Neural progenitor cell (in vitro differentiated cells): ENCODE data around the gene CMC1. TPM values are rescaled to one million over a fixed set of nuclear protein-coding genes. Genes with fewer than 3 reads are reported as not detected.
"Not testable (repeated sequence)": the region's sequence is repeated elsewhere in the genome, so short reads cannot be mapped to it uniquely, and the experiment has no call there.

Experiments
- DNase-seq: peaks from one replicate; pipeline ENCODE4 v3.0.0-alpha.2; 2016; ENCODE audit warnings: low spot score
- H2AFZ ChIP-seq: fragments of 200-600 bp; sonication (generic); replicated peaks from 2 replicates; pipeline ENCODE4 v1.6.1; 2016; ENCODE audit warnings: antibody characterized with exemption
- H3F3A ChIP-seq: fragments of 200-600 bp; sonication (generic); 2 replicates; pipeline ENCODE4 v1.6.1; 2016; ENCODE audit warnings: antibody characterized with exemption, low read depth
- H3K27ac ChIP-seq: fragments of 200-600 bp; sonication (generic); 2 replicates; pipeline ENCODE4 v1.5.1; 2016; ENCODE audit warnings: mild to moderate bottlenecking
- H3K27me3 ChIP-seq: fragments of 200-600 bp; sonication (generic); 2 replicates; pipeline ENCODE4 v1.6.1; 2016; ENCODE audit warnings: mild to moderate bottlenecking, moderate library complexity
- H3K36me3 ChIP-seq: fragments of 200-600 bp; sonication (generic); 2 replicates; pipeline ENCODE4 v1.5.1; 2016
- H3K4me1 ChIP-seq: fragments of 200-600 bp; sonication (generic); 2 replicates; pipeline ENCODE4 v1.6.1; 2016; ENCODE audit warnings: mixed run types
- H3K4me2 ChIP-seq: fragments of 200-600 bp; sonication (generic); 2 replicates; pipeline ENCODE4 v1.6.1; 2016
- H3K4me3 ChIP-seq: fragments of 200-600 bp; sonication (generic); 2 replicates; pipeline ENCODE4 v1.5.1; 2016
- H3K79me2 ChIP-seq: fragments of 200-600 bp; sonication (generic); 2 replicates; pipeline ENCODE4 v1.6.1; 2016; ENCODE audit warnings: low read depth
- H3K9ac ChIP-seq: fragments of 200-600 bp; sonication (generic); 2 replicates; pipeline ENCODE4 v1.6.1; 2016
- H3K9me3 ChIP-seq: fragments of 200-600 bp; sonication (generic); 2 replicates; pipeline ENCODE4 v1.5.1; 2016; ENCODE audit warnings: low read depth
- H4K20me1 ChIP-seq: fragments of 200-600 bp; sonication (generic); 2 replicates; pipeline ENCODE4 v1.6.1; 2016; ENCODE audit warnings: low read depth
- H3K27ac Mint-ChIP-seq: 3 replicates; pipeline ENCODE4 v1.8.0; 2021; ENCODE audit warnings: mixed read lengths
- H3K27me3 Mint-ChIP-seq: 2 replicates; pipeline ENCODE4 v1.8.0; 2022; ENCODE audit warnings: low read depth, mild to moderate bottlenecking, inconsistent platforms, moderate library complexity, mixed read lengths; ENCODE audit not compliant: insufficient read depth
- H3K36me3 Mint-ChIP-seq: 3 replicates; pipeline ENCODE4 v1.8.0; 2021; ENCODE audit warnings: mixed read lengths
- H3K4me1 Mint-ChIP-seq: 3 replicates; pipeline ENCODE4 v1.8.0; 2021; ENCODE audit warnings: mixed read lengths
- H3K4me3 Mint-ChIP-seq: 3 replicates; pipeline ENCODE4 v1.8.0; 2021; ENCODE audit warnings: mild to moderate bottlenecking, moderate library complexity, mixed read lengths
- H3K9me3 Mint-ChIP-seq: 3 replicates; pipeline ENCODE4 v1.8.0; 2020; ENCODE audit warnings: mixed read lengths
- CTCF ChIP-seq: fragments of 200-600 bp; sonication (generic); IDR thresholded peaks from 2 replicates; pipeline ENCODE4 v1.5.1; 2017; ENCODE audit warnings: antibody characterized with exemption, mild to moderate bottlenecking
- EZH2 ChIP-seq: fragments of 200-600 bp; sonication (generic); IDR thresholded peaks from 2 replicates; pipeline ENCODE4 v1.6.1; 2017; ENCODE audit warnings: antibody characterized with exemption, mild to moderate bottlenecking, moderate library complexity
- EZH2phosphoT487 ChIP-seq: fragments of 200-600 bp; sonication (generic); IDR thresholded peaks from 2 replicates; pipeline ENCODE4 v1.6.1; 2017; ENCODE audit warnings: antibody characterized with exemption
- total RNA-seq: library from RNA; depleted of rRNA; stranded (reverse); fragments of >200 nt; gene quantifications from 2 replicates; pipeline ENCODE4 v1.2.3, GENCODE V29; 2015; ENCODE audit warnings: low replicate concordance

Gene CMC1, protein sequence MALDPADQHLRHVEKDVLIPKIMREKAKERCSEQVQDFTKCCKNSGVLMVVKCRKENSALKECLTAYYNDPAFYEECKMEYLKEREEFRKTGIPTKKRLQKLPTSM
- total RNA-seq = 13.0 and 21.4 TPM in 2 replicates

DNA sequence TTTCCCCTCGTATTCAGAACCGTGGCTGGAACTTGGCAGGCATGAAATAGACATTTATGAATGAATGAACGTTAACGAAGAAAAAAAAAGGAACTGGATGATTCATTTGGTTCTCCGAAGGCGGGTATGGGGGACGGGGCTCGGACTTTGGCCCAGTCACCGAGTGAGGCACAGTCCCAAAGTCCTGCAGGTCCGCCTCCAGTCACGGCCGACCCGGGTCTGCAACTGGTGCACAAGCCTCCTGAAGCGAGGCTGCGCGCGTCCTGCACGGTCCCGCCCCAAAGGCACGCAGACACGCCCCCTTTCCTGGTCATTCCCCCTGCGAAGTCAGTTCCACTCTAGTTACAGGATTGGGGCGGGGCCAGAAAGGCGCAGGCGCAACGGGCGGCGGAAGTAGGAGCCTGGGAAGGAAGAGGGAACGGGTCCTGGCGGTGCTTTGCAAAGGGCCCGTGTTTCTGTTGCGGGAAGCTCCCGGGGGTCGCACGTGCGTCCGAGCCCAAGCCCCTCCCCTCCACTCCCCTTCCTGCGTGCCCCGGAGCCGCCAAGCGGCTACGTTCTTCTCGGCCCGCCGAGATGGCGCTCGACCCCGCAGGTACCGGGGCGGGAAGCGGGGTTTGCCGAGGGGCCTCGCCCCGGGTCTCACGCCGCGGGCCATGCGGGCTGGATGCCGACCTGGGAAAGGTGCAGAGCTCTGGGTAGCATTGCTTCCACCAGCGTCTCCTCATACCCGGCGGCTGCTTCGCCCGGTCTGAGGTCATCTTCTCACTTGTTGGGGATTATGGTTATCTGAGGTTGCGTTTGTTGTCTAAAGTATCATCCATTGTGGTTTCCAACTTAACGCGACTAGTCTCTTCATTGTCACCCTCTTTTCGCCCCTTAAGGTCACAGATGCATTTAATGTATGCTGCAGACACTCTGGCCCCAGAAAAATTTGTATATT, at the start of gene CMC1:
TSS of gene CMC1 (plus strand) at position 399 of the 940 bp plus-strand sequence. CDS start at position 574, 175 bp downstream.
- Mint-ChIP-seq H3K9me3 (peaks cover 4% of the 10 kb centered on the region), H3K27ac (no peak within 1 kb of the TSS), H3K36me3 (peaks cover 9% of the 10 kb centered on the region), H3K4me3 (peak within 1 kb of the TSS; percentile 89), H3K27me3 (peaks cover 4% of the 10 kb centered on the region), H3K4me1 (peaks cover 43% of the 10 kb centered on the region)
- Histone ChIP-seq H3K4me2 (peak within 1 kb of the TSS; percentile 86), H3K4me1 (peaks cover 24% of the 10 kb centered on the region), H3K9me3 (no peaks in the 10 kb centered on the region), H3F3A (peaks cover 4% of the 10 kb centered on the region), H3K79me2 (peaks cover 48% of the 10 kb centered on the region), H3K36me3 (no peaks in the 10 kb centered on the region), H2AFZ (peak within 1 kb of the TSS; percentile 60), H3K4me3 (peak within 1 kb of the TSS; percentile 63), H3K9ac (peak within 1 kb of the TSS; percentile 56), H3K27me3 (no peaks in the 10 kb centered on the region), H3K27ac (peak within 1 kb of the TSS; percentile 56), H4K20me1 (peaks cover 10% of the 10 kb centered on the region)
- TF ChIP-seq EZH2 (peak; percentile 45), EZH2phosphoT487 (no peak), CTCF (peak; percentile 19)
- DNase-seq = peak; percentile 98

GRCh38 chr3:28198161-28198560, 43.3 kb upstream of the CMC1 start:
- Mint-ChIP-seq H3K4me3 (no peak overlapping the region), H3K36me3 (no peaks in the 10 kb centered on the region), H3K4me1 (no peaks in the 10 kb centered on the region), H3K9me3 (no peaks in the 10 kb centered on the region), H3K27me3 (no peaks in the 10 kb centered on the region), H3K27ac (no peak overlapping the region)
- DNase-seq = no peak
- Histone ChIP-seq H3K27me3 (no peaks in the 10 kb centered on the region), H3F3A (no peaks in the 10 kb centered on the region), H3K27ac (no peak overlapping the region), H3K4me1 (no peaks in the 10 kb centered on the region), H4K20me1 (no peaks in the 10 kb centered on the region), H2AFZ (no peak overlapping the region), H3K36me3 (no peaks in the 10 kb centered on the region), H3K9me3 (no peaks in the 10 kb centered on the region), H3K79me2 (no peaks in the 10 kb centered on the region), H3K4me2 (no peak overlapping the region), H3K4me3 (no peak overlapping the region), H3K9ac (no peak overlapping the region)
- TF ChIP-seq EZH2phosphoT487 = no peak
- TF ChIP-seq CTCF = no peak
- TF ChIP-seq EZH2 = no peak

DNA sequence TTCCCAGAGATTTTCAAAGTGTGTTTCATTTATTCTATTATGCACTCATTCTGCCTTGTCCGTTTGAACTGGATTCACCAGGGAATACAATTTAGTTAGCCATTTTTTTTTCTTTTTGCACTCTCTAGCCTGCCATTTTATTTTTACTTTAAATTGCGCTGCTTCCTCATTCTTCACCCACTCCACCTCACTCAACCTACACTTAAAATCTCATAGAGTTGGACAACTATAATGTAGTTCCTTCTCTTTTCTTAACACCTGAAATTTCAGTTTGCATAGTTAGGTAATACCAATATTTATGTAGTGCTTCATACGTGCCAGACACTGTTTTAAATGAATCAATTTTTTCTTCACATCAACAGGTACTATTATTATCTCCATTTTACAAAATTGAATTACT, 42.4 kb upstream of the CMC1 start:
- TF ChIP-seq EZH2 (no peak), EZH2phosphoT487 (no peak), CTCF (no peak)
- Histone ChIP-seq H3K36me3 (no peaks in the 10 kb centered on the region), H3K4me2 (no peak overlapping the region), H3K79me2 (no peaks in the 10 kb centered on the region), H3K4me3 (no peak overlapping the region), H3K27me3 (no peaks in the 10 kb centered on the region), H3F3A (no peaks in the 10 kb centered on the region), H4K20me1 (no peaks in the 10 kb centered on the region), H2AFZ (no peak overlapping the region), H3K9ac (no peak overlapping the region), H3K9me3 (no peaks in the 10 kb centered on the region), H3K27ac (no peak overlapping the region), H3K4me1 (no peaks in the 10 kb centered on the region)
- DNase-seq = no peak
- H3K27ac Mint-ChIP-seq = no peak overlapping the region
- H3K4me3 Mint-ChIP-seq = no peak overlapping the region
- H3K27me3 Mint-ChIP-seq = no peaks in the 10 kb centered on the region
- no peaks in the 10 kb centered on the region for H3K9me3 Mint-ChIP-seq
- H3K4me1 Mint-ChIP-seq = no peaks in the 10 kb centered on the region
- H3K36me3 Mint-ChIP-seq = no peaks in the 10 kb centered on the region

DNA sequence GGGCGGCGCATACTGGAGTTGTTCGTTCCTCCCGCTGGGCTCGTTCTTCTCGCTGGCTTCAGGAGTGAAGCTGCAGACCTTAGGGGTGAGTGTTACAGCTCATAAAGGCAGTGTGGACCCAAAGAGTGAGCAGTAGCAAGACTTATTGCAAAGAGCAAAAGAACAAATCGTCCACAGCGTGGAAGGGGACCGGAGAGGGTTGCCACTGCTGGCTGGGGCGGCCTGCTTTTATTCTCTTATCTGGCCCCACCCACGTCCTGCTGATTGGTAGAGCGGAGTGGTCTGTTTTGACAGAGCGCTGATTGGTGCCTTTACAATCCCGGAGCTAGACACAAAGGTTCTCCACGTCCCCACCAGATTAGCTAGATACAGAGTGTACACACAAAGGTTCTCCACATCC, 41.8 kb upstream of the CMC1 start:
- H3K36me3 ChIP-seq, H3K9me3 ChIP-seq, H3K4me2 ChIP-seq, H3K4me1 Mint-ChIP-seq, H4K20me1 ChIP-seq, H3K9ac ChIP-seq, H2AFZ ChIP-seq, H3K79me2 ChIP-seq, H3K27me3 Mint-ChIP-seq, H3K9me3 Mint-ChIP-seq, H3K27ac Mint-ChIP-seq, H3K4me1 ChIP-seq, H3K36me3 Mint-ChIP-seq, H3F3A ChIP-seq, H3K4me3 ChIP-seq, H3K27ac ChIP-seq, H3K27me3 ChIP-seq, H3K4me3 Mint-ChIP-seq, DNase-seq: not testable (repeated sequence)

DNA sequence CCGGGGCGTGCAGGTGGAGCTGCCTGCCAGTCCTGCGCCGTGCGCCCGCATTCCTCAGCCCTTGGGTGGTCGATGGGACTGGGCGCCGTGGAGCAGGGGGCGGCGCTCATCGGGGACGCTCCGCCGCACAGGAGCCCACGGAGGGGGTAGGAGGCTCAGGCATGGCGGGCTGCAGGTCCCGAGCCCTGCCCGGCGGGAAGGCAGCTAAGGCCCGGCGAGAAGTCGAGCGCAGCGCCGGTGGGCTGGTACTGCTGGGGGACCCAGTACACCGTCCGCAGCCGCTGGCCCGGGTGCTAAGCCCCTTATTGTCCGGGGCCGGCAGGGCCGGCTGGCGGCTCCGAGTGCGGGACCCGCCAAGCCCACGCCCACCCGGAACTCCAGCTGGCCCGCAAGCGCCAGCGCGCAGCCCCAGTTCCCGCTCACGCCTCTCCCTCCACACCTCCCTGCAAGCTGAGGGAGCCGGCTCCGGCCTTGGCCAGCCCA, 41.0 kb upstream of the CMC1 start:
- not testable (repeated sequence) for H2AFZ ChIP-seq, DNase-seq

More for the DNA sequence above, 41.0 kb upstream of the CMC1 start:
- not testable (repeated sequence) for H3K4me3 ChIP-seq, H3K27me3 ChIP-seq, H3K4me1 Mint-ChIP-seq, H3K27me3 Mint-ChIP-seq, H3K4me1 ChIP-seq, H3K36me3 Mint-ChIP-seq, H3K4me2 ChIP-seq, H4K20me1 ChIP-seq, H3K4me3 Mint-ChIP-seq, H3K36me3 ChIP-seq, H3K9ac ChIP-seq, H3K79me2 ChIP-seq, H3K9me3 Mint-ChIP-seq, H3K27ac Mint-ChIP-seq, H3F3A ChIP-seq, H3K27ac ChIP-seq, H3K9me3 ChIP-seq
